Activated CD8-positive, alpha-beta memory T cell treated with anti-CD3 and anti-CD28 coated beads for 1 hour (primary cell): Measurements from ENCODE around the gene NRBF2.
"Not testable (repeated sequence)": the region's sequence is repeated elsewhere in the genome, so short reads cannot be mapped to it uniquely, and the experiment has no call there.

Source experiments
- DNase-seq, 2 donors: peaks; one replicate each; pipeline ENCODE4 v3.0.0-alpha.2; 2020; ENCODE audit warnings: low read depth in 1 of 2; ENCODE audit errors: extremely low read depth in 1 of 2

The NRBF2 gene

GRCh38 chr10:63116452-63117072, 16.6 kb upstream of the NRBF2 start:
- no peak for DNase-seq

GRCh38 chr10:63119041-63119440, 14.1 kb upstream of the NRBF2 start:
- DNase-seq = no peak

GRCh38 chr10:63120554-63120953, 12.6 kb upstream of the NRBF2 start:
- DNase-seq = no peak

GRCh38 chr10:63123727-63124362, 9.3 kb upstream of the NRBF2 start:
- no peak for DNase-seq

GRCh38 chr10:63125459-63125858, 7.7 kb upstream of the NRBF2 start:
- DNase-seq = no peak

- no peak for DNase-seq
Measured at GRCh38 chr10:63128443-63128842, 4.7 kb upstream of the NRBF2 start.

- DNase-seq = no peak
Measured at GRCh38 chr10:63129888-63130287, 3.2 kb upstream of the NRBF2 start.

- no peak for DNase-seq
Measured at GRCh38 chr10:63132651-63133055, 475 bp upstream of the NRBF2 start.

GRCh38 chr10:63133821-63134557, 861 bp downstream of the NRBF2 start:
- no peak for DNase-seq

- DNase-seq = no peak
Measured at GRCh38 chr10:63137306-63137705, 4.2 kb downstream of the NRBF2 start.

GRCh38 chr10:63140077-63140476, 6.9 kb downstream of the NRBF2 start:
- no peak for DNase-seq

GRCh38 chr10:63142136-63142535, 9.0 kb downstream of the NRBF2 start:
- DNase-seq = no peak

GRCh38 chr10:63143987-63144386, 10.9 kb downstream of the NRBF2 start:
- no peak for DNase-seq

- DNase-seq = no peak
Measured at GRCh38 chr10:63145782-63146181, 12.7 kb downstream of the NRBF2 start.

GRCh38 chr10:63146503-63146902, 13.4 kb downstream of the NRBF2 start:
- DNase-seq = no peak

GRCh38 chr10:63150745-63151144, 17.6 kb downstream of the NRBF2 start:
- DNase-seq = no peak

- DNase-seq = not testable (repeated sequence)
Measured at GRCh38 chr10:63153868-63154545, 20.9 kb downstream of the NRBF2 start.

- DNase-seq = no peak
Measured at GRCh38 chr10:63154546-63155387, 21.6 kb downstream of the NRBF2 start.

- DNase-seq = no peak
Measured at GRCh38 chr10:63155388-63156020, 22.4 kb downstream of the NRBF2 start.

- DNase-seq = no peak
Measured at GRCh38 chr10:63156236-63156635, 23.1 kb downstream of the NRBF2 start.
